Omental fat pad (tissue), 4 donors: ENCODE measurements around the gene CLK4. TPM values are rescaled to one million over a fixed set of nuclear protein-coding genes. Genes with fewer than 3 reads are reported as not detected.

ENCODE experiments used
- ATAC-seq: fragments of 150-250 bp; one replicate; pipeline ENCODE4 v1.9.1; 2016; ENCODE audit warnings: mild to moderate bottlenecking, moderate library complexity; ENCODE audit not compliant: low FRiP score
- DNase-seq: peaks from one replicate; pipeline ENCODE4 v3.0.0-alpha.2; 2019; ENCODE audit warnings: low spot score
- total RNA-seq, 4 donors: library from RNA; depleted of rRNA; stranded (reverse); fragments of >200 nt; gene quantifications; one replicate each; pipeline ENCODE4 v1.1.0, GENCODE V29; 2016
- TF ChIP-seq, protein P1 (sequence below), 3 donors: fragments of 450-650 bp; IDR thresholded peaks; one replicate each; pipeline ENCODE4 v1.5.1; 2016 to 2017; ENCODE audit warnings: antibody characterized with exemption in 3 of 3, mild to moderate bottlenecking in 3 of 3, moderate library complexity in 2 of 3

Gene CLK4
- total RNA-seq, 4 donors from 2014 or later = 18.4 to 62.6 (median 34.6) TPM

GRCh38 chr5:178651046-178651810 lies 24.4 kb upstream of the CLK4 start:
- DNase-seq (no peak), ATAC-seq (no peak)
- TF ChIP-seq, protein P1, sequence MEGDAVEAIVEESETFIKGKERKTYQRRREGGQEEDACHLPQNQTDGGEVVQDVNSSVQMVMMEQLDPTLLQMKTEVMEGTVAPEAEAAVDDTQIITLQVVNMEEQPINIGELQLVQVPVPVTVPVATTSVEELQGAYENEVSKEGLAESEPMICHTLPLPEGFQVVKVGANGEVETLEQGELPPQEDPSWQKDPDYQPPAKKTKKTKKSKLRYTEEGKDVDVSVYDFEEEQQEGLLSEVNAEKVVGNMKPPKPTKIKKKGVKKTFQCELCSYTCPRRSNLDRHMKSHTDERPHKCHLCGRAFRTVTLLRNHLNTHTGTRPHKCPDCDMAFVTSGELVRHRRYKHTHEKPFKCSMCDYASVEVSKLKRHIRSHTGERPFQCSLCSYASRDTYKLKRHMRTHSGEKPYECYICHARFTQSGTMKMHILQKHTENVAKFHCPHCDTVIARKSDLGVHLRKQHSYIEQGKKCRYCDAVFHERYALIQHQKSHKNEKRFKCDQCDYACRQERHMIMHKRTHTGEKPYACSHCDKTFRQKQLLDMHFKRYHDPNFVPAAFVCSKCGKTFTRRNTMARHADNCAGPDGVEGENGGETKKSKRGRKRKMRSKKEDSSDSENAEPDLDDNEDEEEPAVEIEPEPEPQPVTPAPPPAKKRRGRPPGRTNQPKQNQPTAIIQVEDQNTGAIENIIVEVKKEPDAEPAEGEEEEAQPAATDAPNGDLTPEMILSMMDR (IDR thresholded peaks at IDR 0.05) = no peak

DNA sequence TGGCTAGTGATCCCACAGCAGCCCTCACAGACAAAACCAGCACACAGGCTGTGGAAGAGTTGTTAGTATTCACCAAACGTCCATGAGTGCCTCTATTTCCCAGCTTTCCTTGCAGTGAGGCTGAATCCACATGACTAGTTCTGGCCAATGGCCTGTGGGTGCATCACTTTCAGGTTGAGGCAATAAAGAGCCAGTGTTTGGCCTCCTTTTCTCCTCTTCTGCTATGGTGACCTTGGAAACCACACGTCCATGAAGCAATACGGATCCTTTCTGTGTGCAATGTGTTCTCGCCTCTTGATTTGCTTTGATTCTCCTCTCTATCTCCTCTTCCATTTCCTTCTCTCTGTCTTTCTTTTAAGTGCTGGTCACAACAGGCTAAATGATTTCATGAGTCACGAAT lies 23.4 kb upstream of the CLK4 start:
- TF ChIP-seq, protein P1 (IDR thresholded peaks at IDR 0.05) = no peak
- DNase-seq (no peak), ATAC-seq (no peak)

DNA sequence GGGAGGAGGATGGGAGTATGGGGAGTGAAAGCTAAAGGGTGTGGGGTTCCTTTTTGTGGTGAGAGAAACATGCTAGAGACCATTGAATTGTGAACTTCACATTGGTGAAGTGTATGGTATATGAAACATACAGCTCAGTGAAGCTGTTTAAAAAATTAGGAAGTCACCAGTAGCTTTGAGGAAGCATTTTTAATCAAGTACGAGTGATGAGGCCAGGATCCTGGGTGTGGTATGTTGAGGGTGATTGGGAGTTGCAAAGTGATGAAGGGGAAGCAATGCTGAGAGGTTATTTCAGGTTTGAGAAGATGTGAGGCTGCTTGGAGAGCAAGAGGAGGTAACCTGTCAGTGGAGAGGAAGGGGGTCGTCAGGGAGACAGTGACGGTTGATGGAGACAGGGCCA lies 22.7 kb upstream of the CLK4 start:
- DNase-seq = no peak
- TF ChIP-seq, protein P1 (IDR thresholded peaks at IDR 0.05) = no peak
- ATAC-seq = no peak

GRCh38 chr5:178644826-178645545 lies 18.1 kb upstream of the CLK4 start:
- TF ChIP-seq, protein P1 (IDR thresholded peaks at IDR 0.05) = no peak
- no peak for DNase-seq

GRCh38 chr5:178642351-178642909 lies 15.6 kb upstream of the CLK4 start:
- TF ChIP-seq, protein P1 (IDR thresholded peaks at IDR 0.05) = no peak
- ATAC-seq (no peak), DNase-seq (no peak)

More at GRCh38 chr5:178644826-178645545, 18.1 kb upstream of the CLK4 start:
- ATAC-seq = no peak

DNA sequence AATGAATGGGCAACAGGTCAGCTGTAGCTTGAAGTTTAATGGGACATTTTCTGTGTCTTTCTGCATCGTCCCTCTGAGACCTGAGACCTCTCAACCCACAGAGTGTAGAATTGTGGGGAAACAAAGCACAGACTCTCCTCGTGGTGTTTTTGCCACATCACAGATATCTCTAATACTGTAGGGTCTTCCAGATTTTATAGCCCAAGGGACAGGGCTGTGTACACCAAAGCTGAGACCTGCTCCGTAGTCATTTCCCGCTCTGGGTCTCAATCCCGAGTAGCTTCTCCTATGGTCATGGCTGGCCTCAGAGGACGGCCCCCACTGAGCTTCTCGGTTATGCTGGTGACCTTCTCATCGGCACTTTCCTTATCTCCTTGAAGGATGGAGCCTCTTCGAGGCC lies 14.9 kb upstream of the CLK4 start:
- TF ChIP-seq, protein P1 (IDR thresholded peaks at IDR 0.05) = no peak
- ATAC-seq (no peak), DNase-seq (no peak)
